ENCODE results near the gene TEKT4. TPM values are rescaled to one million over a fixed set of nuclear protein-coding genes. Genes with fewer than 3 reads are reported as not detected.
"Not testable (repeated sequence)": the region's sequence is repeated elsewhere in the genome, so short reads cannot be mapped to it uniquely, and the experiment has no call there.

Gene TEKT4
- total RNA-seq, 1 donor from 2014 or later, result 0.34 TPM

DNA sequence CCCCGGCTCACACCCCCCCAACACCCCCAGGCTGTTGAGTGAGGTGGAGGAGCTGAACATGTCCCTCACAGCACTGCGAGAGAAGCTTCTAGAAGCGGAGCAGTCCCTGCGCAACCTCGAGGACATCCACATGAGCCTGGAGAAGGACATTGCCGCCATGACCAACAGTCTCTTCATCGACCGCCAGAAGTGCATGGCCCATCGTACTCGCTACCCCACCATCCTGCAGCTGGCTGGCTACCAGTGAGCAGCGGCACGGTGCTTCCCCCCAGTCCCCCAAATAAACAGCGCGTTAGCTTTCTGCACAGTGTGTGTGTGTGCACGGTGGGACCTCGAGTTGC lies 5.3 kb downstream of the TEKT4 start:
- TF ChIP-seq, protein P1, sequence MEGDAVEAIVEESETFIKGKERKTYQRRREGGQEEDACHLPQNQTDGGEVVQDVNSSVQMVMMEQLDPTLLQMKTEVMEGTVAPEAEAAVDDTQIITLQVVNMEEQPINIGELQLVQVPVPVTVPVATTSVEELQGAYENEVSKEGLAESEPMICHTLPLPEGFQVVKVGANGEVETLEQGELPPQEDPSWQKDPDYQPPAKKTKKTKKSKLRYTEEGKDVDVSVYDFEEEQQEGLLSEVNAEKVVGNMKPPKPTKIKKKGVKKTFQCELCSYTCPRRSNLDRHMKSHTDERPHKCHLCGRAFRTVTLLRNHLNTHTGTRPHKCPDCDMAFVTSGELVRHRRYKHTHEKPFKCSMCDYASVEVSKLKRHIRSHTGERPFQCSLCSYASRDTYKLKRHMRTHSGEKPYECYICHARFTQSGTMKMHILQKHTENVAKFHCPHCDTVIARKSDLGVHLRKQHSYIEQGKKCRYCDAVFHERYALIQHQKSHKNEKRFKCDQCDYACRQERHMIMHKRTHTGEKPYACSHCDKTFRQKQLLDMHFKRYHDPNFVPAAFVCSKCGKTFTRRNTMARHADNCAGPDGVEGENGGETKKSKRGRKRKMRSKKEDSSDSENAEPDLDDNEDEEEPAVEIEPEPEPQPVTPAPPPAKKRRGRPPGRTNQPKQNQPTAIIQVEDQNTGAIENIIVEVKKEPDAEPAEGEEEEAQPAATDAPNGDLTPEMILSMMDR (IDR thresholded peaks at IDR 0.05; ENCODE audit: unreplicated experiment), result no peak
- H3K9me3 Mint-ChIP-seq (ENCODE audit: low read depth), result no peaks in the 10 kb centered on the region
- H3K36me3 Mint-ChIP-seq (ENCODE audit: insufficient read depth), result no peaks in the 10 kb centered on the region
- no peak overlapping the region for H3K4me3 Mint-ChIP-seq (ENCODE audit: low read depth)
- no peak for DNase-seq (ENCODE audit: low spot score, unreplicated experiment)
- H3K4me1 Mint-ChIP-seq (ENCODE audit: low read depth), result no peaks in the 10 kb centered on the region
- H3K27ac Mint-ChIP-seq, result no peak overlapping the region
- H3K27me3 Mint-ChIP-seq, result peaks cover 1% of the 10 kb centered on the region

DNA sequence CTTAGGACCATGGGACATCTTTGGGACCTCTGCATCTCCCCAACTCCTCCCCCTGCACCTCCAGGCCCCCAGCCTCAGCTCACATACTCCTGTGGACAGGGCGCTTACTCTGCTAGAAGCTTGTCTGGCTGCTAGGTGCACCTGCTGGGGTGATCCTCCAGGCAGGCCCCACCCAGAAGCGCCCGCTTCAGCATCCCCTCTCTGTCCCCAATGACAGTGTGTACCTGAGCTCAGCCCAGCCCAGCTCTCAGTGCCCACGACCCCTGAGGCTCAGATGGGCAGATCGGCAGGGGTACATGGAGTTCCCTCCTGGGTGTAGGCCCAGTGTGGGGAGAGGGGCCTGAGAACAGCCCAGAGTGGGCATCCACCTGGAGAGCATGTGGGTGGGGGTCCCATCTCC lies 5.9 kb downstream of the TEKT4 start:
- Mint-ChIP-seq H3K4me1 (ENCODE audit: low read depth) (no peaks in the 10 kb centered on the region), H3K27me3 (peaks cover 4% of the 10 kb centered on the region), H3K27ac (no peak overlapping the region), H3K9me3 (ENCODE audit: low read depth) (no peaks in the 10 kb centered on the region), H3K36me3 (ENCODE audit: insufficient read depth) (no peaks in the 10 kb centered on the region), H3K4me3 (ENCODE audit: low read depth) (no peak overlapping the region)
- TF ChIP-seq, protein P1 (IDR thresholded peaks at IDR 0.05; ENCODE audit: unreplicated experiment), result no peak
- DNase-seq (ENCODE audit: low spot score, unreplicated experiment), result no peak

DNA sequence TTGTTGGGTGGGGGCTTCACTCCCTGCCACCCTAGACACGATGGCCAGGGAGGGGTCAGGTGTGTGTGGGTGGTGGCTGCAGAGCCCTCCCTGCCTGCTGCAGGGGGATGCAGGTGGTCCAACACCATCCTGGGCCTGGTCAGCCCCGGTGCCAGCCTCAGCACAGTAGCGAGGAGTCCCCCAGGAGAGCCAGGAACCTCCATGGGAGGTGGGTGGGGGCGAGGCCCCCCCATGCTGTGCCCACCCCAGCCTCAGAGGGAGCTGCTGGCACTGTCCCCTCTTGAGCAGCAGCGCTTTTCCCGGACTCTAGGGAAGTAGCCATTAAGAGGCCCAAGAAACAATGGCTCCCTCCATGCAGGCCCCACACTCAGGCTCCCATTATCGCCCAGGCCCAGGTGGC lies 7.3 kb downstream of the TEKT4 start:
- DNase-seq (ENCODE audit: low spot score, unreplicated experiment); H3K27ac Mint-ChIP-seq; H3K36me3 Mint-ChIP-seq (ENCODE audit: insufficient read depth); H3K27me3 Mint-ChIP-seq; H3K9me3 Mint-ChIP-seq (ENCODE audit: low read depth); H3K4me1 Mint-ChIP-seq (ENCODE audit: low read depth); H3K4me3 Mint-ChIP-seq (ENCODE audit: low read depth): not testable (repeated sequence)

DNA sequence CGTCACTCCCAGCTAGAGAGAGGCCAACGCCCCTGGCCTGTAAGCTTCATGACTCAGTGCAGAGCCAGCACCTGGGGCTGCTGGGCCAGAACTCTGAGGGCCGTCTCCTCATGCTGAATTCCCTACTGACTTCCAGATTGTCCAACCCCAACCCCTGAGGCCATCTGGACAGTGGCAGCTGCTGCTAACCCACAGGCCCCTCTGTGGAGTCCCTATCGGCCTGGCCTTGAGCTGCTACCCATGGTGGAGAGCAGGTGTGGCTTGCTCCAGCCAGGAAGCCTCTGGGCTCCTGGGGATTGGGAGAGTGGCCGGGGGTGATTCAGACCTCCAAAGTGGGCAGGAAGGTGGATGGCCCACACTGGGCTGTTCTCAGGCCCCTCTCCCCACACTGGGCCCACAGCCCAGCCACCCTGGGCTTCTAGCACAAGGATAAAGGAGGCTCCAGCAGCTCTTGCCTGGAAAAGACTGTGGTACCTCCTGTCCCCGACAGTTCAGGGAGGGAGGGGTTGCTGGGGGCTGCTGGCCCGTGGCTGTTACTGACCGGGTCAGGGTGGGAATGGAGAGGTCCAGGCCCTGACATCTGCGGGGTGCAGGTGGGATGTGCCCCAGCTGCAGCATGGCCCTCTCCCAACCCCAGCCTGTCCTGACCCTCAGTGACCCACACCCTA lies 8.2 kb downstream of the TEKT4 start:
- Mint-ChIP-seq H3K36me3 (ENCODE audit: insufficient read depth) (no peaks in the 10 kb centered on the region), H3K4me3 (ENCODE audit: low read depth) (no peak overlapping the region), H3K27ac (no peak overlapping the region), H3K9me3 (ENCODE audit: low read depth) (no peaks in the 10 kb centered on the region), H3K27me3 (peaks cover 4% of the 10 kb centered on the region), H3K4me1 (ENCODE audit: low read depth) (no peaks in the 10 kb centered on the region)
- TF ChIP-seq, protein P1 (IDR thresholded peaks at IDR 0.05; ENCODE audit: unreplicated experiment), result no peak
- no peak for DNase-seq (ENCODE audit: low spot score, unreplicated experiment)

DNA sequence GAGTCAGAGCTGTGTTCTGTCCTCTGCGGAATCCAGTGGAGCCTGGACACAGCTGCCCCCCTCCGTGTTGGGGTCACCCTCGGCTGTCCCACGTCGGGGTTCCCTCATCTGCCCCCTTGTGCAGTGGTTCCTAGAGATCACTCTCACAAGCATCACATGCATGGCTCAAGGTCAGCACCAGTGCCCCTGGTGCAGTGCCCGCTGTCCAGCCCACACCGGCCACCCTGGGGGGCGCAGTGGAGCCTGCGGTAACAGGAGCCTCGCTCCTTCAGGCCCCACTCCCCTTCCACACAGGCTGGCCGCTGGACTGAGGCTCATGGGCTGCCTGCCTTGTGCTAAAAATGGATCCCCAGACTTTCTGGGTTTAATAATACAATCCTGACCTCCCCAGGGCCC lies 8.8 kb downstream of the TEKT4 start:
- Mint-ChIP-seq H3K4me1 (ENCODE audit: low read depth) (no peaks in the 10 kb centered on the region), H3K9me3 (ENCODE audit: low read depth) (no peaks in the 10 kb centered on the region)
- TF ChIP-seq, protein P1 (IDR thresholded peaks at IDR 0.05; ENCODE audit: unreplicated experiment), result no peak

DNA sequence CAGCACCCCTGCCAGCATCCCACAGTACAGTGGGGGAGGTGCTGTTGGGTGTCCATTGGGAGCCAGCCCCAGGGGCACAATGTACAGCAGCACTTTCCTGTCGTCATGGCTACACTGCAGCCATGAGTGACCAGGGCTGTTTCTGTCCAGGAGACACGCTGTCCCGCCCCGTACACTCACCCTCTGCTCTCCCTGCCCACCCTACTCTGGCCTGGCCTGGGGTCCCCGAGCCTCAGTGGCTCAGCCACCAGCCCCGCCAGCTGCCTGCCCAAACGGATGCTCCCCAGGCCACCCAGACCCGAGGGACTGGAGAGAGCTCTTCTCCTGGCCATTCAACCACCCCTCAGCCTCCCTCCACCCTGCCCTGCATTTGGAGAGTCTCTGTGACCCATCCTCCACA lies 9.3 kb downstream of the TEKT4 start:
- no peaks in the 10 kb centered on the region for H3K9me3 Mint-ChIP-seq (ENCODE audit: low read depth)
- H3K4me1 Mint-ChIP-seq (ENCODE audit: low read depth), result no peaks in the 10 kb centered on the region
- DNase-seq (ENCODE audit: low spot score, unreplicated experiment), result no peak
- H3K4me3 Mint-ChIP-seq (ENCODE audit: low read depth), result no peak overlapping the region
- TF ChIP-seq, protein P1 (IDR thresholded peaks at IDR 0.05; ENCODE audit: unreplicated experiment), result no peak
- H3K27ac Mint-ChIP-seq, result no peak overlapping the region
- no peaks in the 10 kb centered on the region for H3K36me3 Mint-ChIP-seq (ENCODE audit: insufficient read depth)
- H3K27me3 Mint-ChIP-seq, result peaks cover 9% of the 10 kb centered on the region

More for the DNA sequence above, 8.8 kb downstream of the TEKT4 start:
- DNase-seq (ENCODE audit: low spot score, unreplicated experiment), result no peak
- Mint-ChIP-seq H3K27me3 (peaks cover 7% of the 10 kb centered on the region), H3K36me3 (ENCODE audit: insufficient read depth) (no peaks in the 10 kb centered on the region), H3K27ac (no peak overlapping the region), H3K4me3 (ENCODE audit: low read depth) (no peak overlapping the region)

All from progenitor cell of endocrine pancreas (in vitro differentiated cells).